WTC11 (cell line): ENCODE results near the gene MEIS1. TPM values are rescaled to one million over a fixed set of nuclear protein-coding genes. Genes with fewer than 3 reads are reported as not detected.
A peak's percentile ranks its signal among the peaks of the same experiment; 100 is the strongest.

Source experiments
- ATAC-seq: fragments of 200-7000 bp; cut with Tn5 transposase; 2 replicates; pipeline ENCODE4 v1.10.0; 2021; ENCODE audit warnings: mild to moderate bottlenecking, moderate library complexity
- CTCF ChIA-PET: fragments of 300-600 bp; sonication (Branson Sonifier 250); formaldehyde crosslinking; loops from one replicate; lab custom pipeline; 2021; ENCODE audit warnings: antibody characterized with exemption; lab: Charles Lee
- POLR2A ChIA-PET: fragments of 350-600 bp; sonication (Branson Sonifier 250); formaldehyde crosslinking; loops from one replicate; lab custom pipeline; 2021; ENCODE audit warnings: antibody characterized with exemption; lab: Charles Lee
- DNase-seq: peaks from one replicate; pipeline ENCODE4 v3.0.0; 2021; ENCODE audit warnings: low spot score
- H3K27ac Mint-ChIP-seq: 2 replicates; pipeline ENCODE4 v1.8.0; 2021; ENCODE audit warnings: mixed read lengths
- H3K27me3 Mint-ChIP-seq: 2 replicates; pipeline ENCODE4 v1.8.0; 2021; ENCODE audit warnings: low read depth, mild to moderate bottlenecking, moderate library complexity, mixed read lengths
- H3K36me3 Mint-ChIP-seq: 2 replicates; pipeline ENCODE4 v1.8.0; 2021; ENCODE audit warnings: mixed read lengths
- H3K4me1 Mint-ChIP-seq: 2 replicates; pipeline ENCODE4 v1.8.0; 2022; ENCODE audit warnings: mixed read lengths
- H3K4me3 Mint-ChIP-seq: 2 replicates; pipeline ENCODE4 v1.8.0; 2021; ENCODE audit warnings: mild to moderate bottlenecking, moderate library complexity, mixed read lengths
- H3K9me3 Mint-ChIP-seq: 2 replicates; pipeline ENCODE4 v1.8.0; 2021; ENCODE audit warnings: mixed read lengths
- CBFB ChIP-seq: sonication (generic); formaldehyde crosslinking; IDR thresholded peaks from 2 replicates; pipeline ENCODE4 v1.8.1; 2022; ENCODE audit warnings: mild to moderate bottlenecking, low read depth, missing genetic modification reagents
- ESRRA ChIP-seq: sonication (generic); formaldehyde crosslinking; IDR thresholded peaks from 2 replicates; pipeline ENCODE4 v1.8.1; 2022; ENCODE audit warnings: mild to moderate bottlenecking, missing genetic modification reagents, borderline replicate concordance
- KAT7 ChIP-seq: sonication (generic); formaldehyde crosslinking; IDR thresholded peaks from 2 replicates; pipeline ENCODE4 v1.8.1; 2023; ENCODE audit warnings: missing genetic modification reagents, mild to moderate bottlenecking, borderline replicate concordance
- MAX ChIP-seq: sonication (generic); formaldehyde crosslinking; IDR thresholded peaks from 2 replicates; pipeline ENCODE4 v1.8.0; 2022; ENCODE audit warnings: mild to moderate bottlenecking, missing genetic modification reagents
- MXD4 ChIP-seq: fragments of 250-450 bp; sonication (Bioruptor Pico); IDR thresholded peaks from 2 replicates; pipeline ENCODE4 v1.8.0; 2021; ENCODE audit warnings: mild to moderate bottlenecking, moderate library complexity, borderline replicate concordance
- MYBL2 ChIP-seq: sonication (generic); formaldehyde crosslinking; IDR thresholded peaks from 2 replicates; pipeline ENCODE4 v1.8.1; 2023; ENCODE audit warnings: mild to moderate bottlenecking, moderate library complexity, missing genetic modification reagents
- NFE2L1 ChIP-seq: sonication (generic); formaldehyde crosslinking; IDR thresholded peaks from 2 replicates; pipeline ENCODE4 v1.8.1; 2023; ENCODE audit warnings: missing genetic modification reagents
- NFYB ChIP-seq: sonication (generic); formaldehyde crosslinking; conservative IDR thresholded peaks from 2 replicates; pipeline ENCODE4 v1.8.0; 2022; ENCODE audit warnings: low read depth, missing genetic modification reagents
- NR2C2 ChIP-seq: sonication (generic); formaldehyde crosslinking; IDR thresholded peaks from 2 replicates; pipeline ENCODE4 v1.8.0; 2022; ENCODE audit warnings: mild to moderate bottlenecking, missing genetic modification reagents
- SMAD3 ChIP-seq: sonication (generic); formaldehyde crosslinking; IDR thresholded peaks from 2 replicates; pipeline ENCODE4 v1.8.0; 2022; ENCODE audit warnings: missing genetic modification reagents, mild to moderate bottlenecking, borderline replicate concordance
- TCF7 ChIP-seq: sonication (generic); formaldehyde crosslinking; IDR thresholded peaks from 2 replicates; pipeline ENCODE4 v1.8.0; 2022; ENCODE audit warnings: mild to moderate bottlenecking, low read depth, missing genetic modification reagents, moderate library complexity
- ZNF416 ChIP-seq: fragments of 250-450 bp; sonication (Bioruptor Pico); IDR thresholded peaks from 2 replicates; pipeline ENCODE4 v1.9.0; 2021; ENCODE audit warnings: mild to moderate bottlenecking, inconsistent platforms
- ZNF425 ChIP-seq: fragments of 250-450 bp; sonication (Bioruptor Pico); conservative IDR thresholded peaks from 2 replicates; pipeline ENCODE4 v1.9.0; 2021; ENCODE audit warnings: mild to moderate bottlenecking
- ZNF532 ChIP-seq: fragments of 250-450 bp; sonication (Bioruptor Pico); IDR thresholded peaks from 2 replicates; pipeline ENCODE4 v1.9.0; 2021; ENCODE audit warnings: mild to moderate bottlenecking, borderline replicate concordance
- total RNA-seq: library from RNA; stranded (reverse); gene quantifications from 3 replicates; pipeline ENCODE4 v1.2.3, GENCODE V29; 2021
- TF ChIP-seq, protein P1 (sequence below): sonication (generic); formaldehyde crosslinking; IDR thresholded peaks from 2 replicates; pipeline ENCODE4 v1.8.1; 2023; ENCODE audit warnings: mild to moderate bottlenecking, moderate library complexity, missing genetic modification reagents
- TF ChIP-seq, protein P2 (sequence below): sonication (generic); formaldehyde crosslinking; IDR thresholded peaks from 2 replicates; pipeline ENCODE4 v1.8.1; 2022; ENCODE audit warnings: mild to moderate bottlenecking, missing genetic modification reagents, moderate library complexity, borderline replicate concordance
- TF ChIP-seq, protein P3 (sequence below): sonication (generic); formaldehyde crosslinking; conservative IDR thresholded peaks from 2 replicates; pipeline ENCODE4 v1.8.1; 2023; ENCODE audit warnings: mild to moderate bottlenecking, low read depth, missing genetic modification reagents, moderate library complexity

The MEIS1 gene
- total RNA-seq, 1 experiment from 2014 or later = 0.48 TPM

DNA sequence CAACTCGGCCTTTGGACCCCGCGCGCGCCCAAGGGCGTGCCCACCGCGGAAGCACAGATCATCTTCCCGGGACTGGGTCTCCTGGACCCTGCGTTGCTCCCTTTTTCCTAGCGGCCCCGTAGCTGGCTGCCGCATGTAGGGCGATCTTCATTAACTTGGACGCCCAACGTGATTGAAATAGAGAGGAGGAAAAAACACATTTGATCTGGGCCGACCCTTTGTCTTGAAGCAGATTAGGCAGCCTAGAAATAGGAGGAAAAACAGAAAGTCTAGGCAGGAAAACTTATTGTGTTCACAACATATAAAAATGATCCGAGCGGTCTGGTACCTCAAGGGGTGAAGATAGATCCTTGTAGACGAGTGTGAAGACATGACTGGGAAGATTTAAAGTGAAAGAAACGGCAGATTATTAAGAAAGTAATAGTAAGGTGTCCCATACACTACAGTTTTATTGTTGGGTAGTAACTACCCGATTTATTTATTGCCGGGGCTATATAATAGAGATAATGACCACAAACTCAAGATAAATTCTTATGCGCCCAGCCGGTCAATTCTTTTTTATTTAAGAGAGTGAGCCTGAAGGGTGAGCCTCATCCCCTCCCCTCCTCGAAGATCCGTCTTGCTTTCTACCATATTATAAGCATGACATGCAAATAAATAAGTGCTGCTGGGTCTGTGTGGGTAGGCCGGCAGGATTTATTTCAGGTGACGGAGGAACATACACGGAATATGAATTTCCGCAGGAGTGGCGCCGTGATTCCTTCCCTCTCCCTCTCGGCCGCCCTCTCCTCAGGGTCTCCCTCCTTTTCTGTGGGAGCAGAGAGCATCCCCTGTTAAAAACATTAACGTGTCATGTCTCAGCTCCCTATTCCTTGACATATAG, 147.4 kb downstream of the MEIS1 start:
- peaks cover 26% of the 10 kb centered on the region for H3K4me1 Mint-ChIP-seq
- H3K36me3 Mint-ChIP-seq = no peaks in the 10 kb centered on the region
- peak; percentile 13 for ATAC-seq
- POLR2A ChIA-PET = no interaction called here
- no peak overlapping the region for H3K4me3 Mint-ChIP-seq
- peaks cover 11% of the 10 kb centered on the region for H3K27me3 Mint-ChIP-seq
- TF ChIP-seq NFE2L1 (no peak), MAX (CRISPR knock-in tag) (no peak), SMAD3 (no peak), ZNF532 (CRISPR knock-in tag) (no peak), NFYB (no peak), KAT7 (CRISPR knock-in tag) (no peak), ZNF416 (CRISPR knock-in tag) (no peak), MXD4 (no peak), TCF7 (CRISPR knock-in tag) (no peak), ESRRA (CRISPR knock-in tag) (no peak), ZNF425 (CRISPR knock-in tag) (no peak), CBFB (CRISPR knock-in tag) (no peak), MYBL2 (CRISPR knock-in tag) (no peak), NR2C2 (CRISPR knock-in tag) (no peak)
- TF ChIP-seq, protein P1, sequence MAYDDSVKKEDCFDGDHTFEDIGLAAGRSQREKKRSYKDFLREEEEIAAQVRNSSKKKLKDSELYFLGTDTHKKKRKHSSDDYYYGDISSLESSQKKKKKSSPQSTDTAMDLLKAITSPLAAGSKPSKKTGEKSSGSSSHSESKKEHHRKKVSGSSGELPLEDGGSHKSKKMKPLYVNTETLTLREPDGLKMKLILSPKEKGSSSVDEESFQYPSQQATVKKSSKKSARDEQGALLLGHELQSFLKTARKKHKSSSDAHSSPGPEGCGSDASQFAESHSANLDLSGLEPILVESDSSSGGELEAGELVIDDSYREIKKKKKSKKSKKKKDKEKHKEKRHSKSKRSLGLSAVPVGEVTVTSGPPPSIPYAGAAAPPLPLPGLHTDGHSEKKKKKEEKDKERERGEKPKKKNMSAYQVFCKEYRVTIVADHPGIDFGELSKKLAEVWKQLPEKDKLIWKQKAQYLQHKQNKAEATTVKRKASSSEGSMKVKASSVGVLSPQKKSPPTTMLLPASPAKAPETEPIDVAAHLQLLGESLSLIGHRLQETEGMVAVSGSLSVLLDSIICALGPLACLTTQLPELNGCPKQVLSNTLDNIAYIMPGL (CRISPR knock-in tag) = no peak
- TF ChIP-seq, protein P2, sequence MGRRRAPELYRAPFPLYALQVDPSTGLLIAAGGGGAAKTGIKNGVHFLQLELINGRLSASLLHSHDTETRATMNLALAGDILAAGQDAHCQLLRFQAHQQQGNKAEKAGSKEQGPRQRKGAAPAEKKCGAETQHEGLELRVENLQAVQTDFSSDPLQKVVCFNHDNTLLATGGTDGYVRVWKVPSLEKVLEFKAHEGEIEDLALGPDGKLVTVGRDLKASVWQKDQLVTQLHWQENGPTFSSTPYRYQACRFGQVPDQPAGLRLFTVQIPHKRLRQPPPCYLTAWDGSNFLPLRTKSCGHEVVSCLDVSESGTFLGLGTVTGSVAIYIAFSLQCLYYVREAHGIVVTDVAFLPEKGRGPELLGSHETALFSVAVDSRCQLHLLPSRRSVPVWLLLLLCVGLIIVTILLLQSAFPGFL = no peak
- TF ChIP-seq, protein P3, sequence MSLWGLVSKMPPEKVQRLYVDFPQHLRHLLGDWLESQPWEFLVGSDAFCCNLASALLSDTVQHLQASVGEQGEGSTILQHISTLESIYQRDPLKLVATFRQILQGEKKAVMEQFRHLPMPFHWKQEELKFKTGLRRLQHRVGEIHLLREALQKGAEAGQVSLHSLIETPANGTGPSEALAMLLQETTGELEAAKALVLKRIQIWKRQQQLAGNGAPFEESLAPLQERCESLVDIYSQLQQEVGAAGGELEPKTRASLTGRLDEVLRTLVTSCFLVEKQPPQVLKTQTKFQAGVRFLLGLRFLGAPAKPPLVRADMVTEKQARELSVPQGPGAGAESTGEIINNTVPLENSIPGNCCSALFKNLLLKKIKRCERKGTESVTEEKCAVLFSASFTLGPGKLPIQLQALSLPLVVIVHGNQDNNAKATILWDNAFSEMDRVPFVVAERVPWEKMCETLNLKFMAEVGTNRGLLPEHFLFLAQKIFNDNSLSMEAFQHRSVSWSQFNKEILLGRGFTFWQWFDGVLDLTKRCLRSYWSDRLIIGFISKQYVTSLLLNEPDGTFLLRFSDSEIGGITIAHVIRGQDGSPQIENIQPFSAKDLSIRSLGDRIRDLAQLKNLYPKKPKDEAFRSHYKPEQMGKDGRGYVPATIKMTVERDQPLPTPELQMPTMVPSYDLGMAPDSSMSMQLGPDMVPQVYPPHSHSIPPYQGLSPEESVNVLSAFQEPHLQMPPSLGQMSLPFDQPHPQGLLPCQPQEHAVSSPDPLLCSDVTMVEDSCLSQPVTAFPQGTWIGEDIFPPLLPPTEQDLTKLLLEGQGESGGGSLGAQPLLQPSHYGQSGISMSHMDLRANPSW (CRISPR knock-in tag) = no peak
- no peak overlapping the region for H3K27ac Mint-ChIP-seq
- no peaks in the 10 kb centered on the region for H3K9me3 Mint-ChIP-seq
- DNase-seq = peak; percentile 35
- CTCF ChIA-PET = interaction anchor here (1.1 to 1.9 kb wide), 4 partner anchors 7 to 1068 kb away, joined by 3 to 7 read pairs (median 5); no protein-coding TSS in a partner anchor
